Ammon's horn (tissue), 1 donor: ENCODE results near the gene SHROOM3.

ENCODE experiments used
- DNase-seq: peaks from one replicate; pipeline ENCODE4 v3.0.0-alpha.2; 2016; ENCODE audit warnings: low spot score

Gene SHROOM3

DNA sequence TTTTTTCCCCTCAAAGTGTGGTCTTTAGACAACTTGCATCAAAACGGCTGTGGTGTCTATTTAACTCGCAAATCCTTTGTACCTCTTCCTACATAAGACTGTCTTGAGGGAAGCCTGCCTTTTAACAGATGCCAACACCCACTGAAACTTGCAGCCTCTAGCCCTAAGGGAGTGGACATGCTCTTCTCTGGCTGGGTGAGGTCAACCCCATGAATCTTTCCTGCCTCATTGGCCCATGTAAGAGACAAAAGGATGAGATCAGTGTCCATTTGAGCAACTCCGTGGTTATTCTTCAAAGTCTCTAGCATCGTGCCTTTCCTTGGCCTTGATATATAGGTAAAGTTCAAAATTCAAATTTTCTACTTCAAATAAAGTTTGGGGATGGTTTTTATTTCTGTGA is 134.7 kb downstream of the SHROOM3 start:
- no peak for DNase-seq

DNA sequence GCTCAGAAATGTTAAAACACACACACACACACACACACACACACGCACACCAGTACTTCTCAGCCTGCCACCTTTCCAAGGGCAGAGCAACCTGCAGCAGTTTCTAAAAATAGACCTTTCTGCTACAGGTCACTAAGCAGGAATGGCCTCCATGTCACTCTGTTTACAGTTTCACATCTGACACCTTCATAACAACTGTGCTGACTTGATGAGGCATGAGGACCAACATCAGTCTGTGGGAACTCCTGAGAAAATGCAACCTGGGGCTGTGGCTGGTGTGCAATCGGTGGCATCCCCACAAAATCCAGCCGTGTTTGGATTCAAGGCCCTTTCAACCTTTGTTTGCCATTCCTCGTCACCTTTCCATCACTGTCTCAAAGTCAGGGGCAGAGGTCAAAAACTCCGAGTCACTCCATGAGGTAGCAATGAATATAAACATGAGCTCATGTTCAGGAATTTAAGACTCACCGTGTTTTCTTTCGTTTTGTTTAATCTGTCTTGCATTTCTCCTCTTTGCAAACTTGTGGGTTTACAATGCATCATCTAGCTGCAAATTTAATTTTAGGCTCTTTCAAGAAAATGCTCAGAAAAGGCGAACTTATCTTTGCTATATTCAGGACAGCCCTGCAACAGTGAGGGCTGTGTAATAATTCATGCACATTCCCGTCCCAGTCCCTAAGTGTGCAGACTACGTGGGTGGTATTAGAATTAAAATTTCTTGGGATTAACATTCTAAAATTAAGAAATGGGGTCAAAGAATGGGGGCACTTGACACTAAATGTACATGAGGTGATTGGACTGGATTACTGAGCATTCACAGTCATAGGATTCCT is 135.3 kb downstream of the SHROOM3 start:
- no peak for DNase-seq

DNA sequence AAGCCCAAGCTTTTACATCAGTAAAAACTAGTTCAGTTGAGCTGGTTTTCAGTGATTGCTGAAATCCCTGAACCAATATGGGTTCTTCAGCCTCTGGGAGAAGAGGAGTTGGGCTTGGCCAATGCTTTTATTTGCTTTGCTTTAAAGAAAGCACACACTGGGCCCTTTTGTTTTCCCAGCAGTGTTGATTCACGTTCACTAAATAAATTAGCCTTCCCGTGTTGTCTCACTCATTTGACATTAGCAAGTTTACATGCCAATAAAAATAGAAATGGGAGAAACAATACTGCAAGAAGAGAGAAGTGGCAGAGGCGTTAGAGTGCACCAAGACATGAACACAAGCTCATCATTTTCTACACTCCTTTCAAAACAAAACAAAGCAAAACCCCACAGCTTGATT is 136.2 kb downstream of the SHROOM3 start:
- no peak for DNase-seq

DNA sequence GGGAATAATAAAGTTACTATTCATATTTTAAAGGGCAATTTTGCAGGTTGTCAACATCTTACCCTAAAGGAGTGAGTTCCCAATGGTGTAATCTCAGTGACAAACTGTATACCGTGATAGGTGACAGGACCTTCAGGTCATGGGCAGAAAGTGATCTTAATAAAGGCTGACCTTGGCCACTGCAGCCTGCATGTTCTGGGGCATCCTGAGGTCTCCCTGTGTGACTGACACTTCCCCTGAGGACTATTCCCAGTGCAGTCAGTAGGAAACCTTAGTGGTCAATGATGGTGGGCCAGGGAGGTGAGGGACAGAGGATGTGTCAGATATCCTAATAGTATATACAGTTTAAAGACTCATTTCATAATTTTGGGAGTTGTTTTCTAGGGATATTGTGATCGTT is 137.2 kb downstream of the SHROOM3 start:
- no peak for DNase-seq

DNA sequence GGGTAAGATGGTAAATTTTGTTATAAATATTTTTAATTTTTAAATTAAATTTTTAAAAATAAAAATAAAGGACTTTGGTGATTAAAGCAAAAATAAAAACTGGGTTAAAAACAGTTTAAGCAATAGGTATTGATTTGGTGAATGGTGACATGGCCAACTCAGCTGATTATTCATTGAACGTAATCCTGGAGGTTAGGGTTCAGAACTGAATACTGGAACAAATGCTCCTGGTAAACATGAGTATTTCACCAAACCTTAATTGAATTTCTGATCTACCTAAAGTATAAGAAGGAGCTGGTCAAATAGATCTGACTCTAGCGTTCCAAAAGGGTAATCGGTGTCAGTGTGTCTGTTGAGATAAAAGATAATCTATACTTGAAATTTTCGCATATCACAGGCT is 141.8 kb downstream of the SHROOM3 start:
- no peak for DNase-seq

DNA sequence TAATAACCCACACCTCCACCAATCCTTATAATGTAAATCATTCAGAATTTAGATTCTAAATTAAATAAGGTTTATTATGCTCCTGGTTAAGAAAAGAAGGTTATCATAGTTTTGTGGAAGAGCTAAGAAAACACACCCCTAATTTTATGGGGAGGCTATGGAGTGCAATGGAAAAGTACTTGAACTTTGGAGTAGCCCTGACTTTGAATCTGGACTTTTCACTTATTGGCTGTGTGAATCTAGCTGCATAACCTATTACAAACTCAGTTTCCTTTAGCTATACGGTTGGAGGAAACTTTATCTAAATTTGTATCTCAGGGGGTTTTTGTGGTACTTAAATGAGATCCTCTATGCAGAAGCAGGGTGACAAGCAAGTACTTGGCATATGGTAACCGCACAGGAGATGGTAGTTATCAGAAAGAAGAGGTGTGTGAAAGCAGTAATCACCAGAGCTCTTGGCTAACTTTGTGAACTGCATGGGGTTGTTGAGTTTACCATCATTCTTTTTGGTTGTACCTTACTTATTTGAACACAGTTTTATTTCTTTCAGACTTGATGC is 143.1 kb downstream of the SHROOM3 start:
- no peak for DNase-seq

DNA sequence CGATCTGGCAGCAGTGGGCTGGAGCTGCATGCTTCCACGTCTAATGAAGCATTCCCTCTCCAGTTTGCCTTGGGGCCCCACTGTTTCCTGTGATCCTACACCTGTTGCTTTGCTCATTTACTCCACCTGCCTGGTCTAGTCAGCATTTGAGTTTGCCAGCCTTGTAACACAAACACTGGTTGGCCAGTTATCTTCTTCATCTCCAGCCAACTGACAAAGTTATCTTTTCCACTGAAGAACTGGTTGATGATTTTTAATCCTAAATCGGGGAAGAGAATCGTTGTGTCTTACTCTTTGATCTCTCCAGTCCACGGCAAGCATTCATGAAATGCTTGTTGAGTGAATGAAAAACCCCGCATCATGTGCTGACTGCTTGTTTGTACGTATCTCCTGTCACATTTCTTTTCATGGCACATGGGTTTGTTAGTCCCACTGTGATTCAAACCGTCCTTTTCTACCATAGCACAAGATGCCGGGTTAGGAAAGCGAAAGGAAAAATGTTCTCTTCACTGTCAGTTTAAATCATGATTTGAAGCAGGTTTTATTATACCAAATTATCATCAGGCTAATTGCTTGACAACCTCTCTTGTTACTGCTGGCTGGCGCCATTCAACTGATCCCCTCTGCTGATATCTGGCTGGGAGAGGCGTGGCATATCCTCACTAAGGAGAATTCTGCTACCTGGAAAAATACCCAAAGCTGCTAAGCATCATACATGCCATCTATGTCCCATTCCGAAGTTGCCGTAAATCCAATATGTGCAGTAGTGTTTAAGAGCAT is 144.8 kb downstream of the SHROOM3 start:
- DNase-seq = no peak

DNA sequence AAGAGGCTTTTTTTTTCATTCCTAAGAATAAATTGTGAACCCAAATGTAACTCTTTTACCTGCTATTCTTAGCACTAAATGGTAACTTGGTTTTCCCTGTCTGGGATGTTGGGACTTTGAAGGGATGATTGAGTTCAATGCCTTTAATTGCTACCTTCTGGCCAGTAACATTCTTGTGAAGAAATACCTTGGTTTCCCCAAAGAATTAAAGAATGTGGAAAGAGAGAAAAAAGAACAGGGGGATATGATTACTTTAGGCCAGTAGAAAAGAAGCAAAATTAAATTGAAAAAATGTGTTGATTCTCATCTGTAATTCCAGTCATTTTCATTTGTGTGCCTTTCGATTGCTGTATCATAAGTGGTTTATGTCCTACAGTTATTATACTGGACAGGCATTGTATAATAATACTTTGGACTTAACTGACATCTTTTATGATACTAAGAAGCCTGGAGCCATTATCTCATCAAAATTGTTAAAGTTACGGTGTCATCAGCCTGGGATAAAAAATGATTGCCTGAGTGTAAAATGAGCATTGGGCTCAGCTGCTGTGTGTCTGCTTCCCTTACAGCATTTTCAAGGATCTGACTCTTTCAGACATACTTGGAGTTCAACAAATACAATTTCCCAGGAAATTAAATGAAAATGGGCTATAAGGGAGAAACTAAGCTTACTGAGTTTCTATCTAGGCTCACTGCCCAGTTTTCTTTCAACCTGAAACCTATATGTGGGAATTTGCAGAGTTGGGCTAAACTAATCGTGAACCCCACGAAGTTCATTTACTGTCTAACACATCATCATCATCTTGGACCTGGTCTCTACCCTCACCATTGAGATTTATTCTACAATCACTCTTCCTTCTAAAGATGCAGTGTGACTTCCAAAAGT is 146.3 kb downstream of the SHROOM3 start:
- no peak for DNase-seq

DNA sequence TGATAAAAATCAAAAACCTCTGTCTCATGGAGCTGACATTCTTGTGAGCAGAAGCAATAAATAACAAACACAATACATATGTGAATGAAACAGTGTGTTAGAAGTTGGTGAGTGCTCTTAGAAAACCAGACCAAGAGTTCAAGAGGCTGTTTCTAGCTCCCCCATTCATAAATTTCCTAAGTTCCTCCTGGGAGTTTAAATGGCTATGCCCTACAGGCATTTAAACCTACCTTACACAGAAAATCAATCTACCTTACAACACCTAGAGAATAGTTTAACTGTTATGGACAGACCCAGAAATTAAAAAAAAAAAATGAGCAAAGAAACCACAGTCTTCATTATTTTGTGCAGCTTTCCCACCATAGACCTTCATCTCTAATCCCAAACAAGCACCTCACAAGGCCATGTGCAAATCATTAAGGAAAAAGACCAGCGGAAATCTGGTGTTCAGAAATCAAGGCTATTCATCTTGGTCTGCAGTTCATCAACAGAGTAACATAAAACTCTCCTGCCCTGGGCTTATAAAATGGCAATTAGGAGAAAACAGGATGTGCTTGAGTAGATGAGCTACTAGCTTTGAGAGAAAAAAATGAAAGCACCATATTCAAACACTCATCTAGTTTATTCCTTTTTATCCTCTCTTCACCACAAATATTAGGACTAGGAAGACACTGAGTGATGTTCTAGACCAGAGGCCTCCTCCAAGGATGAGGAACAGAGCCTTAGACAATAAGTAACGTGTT is 147.2 kb downstream of the SHROOM3 start:
- no peak for DNase-seq

DNA sequence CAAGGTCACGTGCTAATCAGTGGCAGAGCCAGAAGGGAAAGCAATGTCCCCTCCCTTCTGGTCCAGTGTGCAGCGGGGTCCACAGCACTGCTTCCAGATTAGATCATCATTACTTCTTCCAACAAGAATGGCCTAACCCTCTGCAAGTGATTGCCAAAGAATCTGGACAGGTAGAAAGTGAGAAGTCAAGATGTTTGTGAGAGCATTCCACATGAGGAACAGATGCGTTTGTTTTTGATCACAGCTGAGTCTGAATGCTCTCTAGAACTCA is 147.7 kb downstream of the SHROOM3 start:
- DNase-seq = no peak

DNA sequence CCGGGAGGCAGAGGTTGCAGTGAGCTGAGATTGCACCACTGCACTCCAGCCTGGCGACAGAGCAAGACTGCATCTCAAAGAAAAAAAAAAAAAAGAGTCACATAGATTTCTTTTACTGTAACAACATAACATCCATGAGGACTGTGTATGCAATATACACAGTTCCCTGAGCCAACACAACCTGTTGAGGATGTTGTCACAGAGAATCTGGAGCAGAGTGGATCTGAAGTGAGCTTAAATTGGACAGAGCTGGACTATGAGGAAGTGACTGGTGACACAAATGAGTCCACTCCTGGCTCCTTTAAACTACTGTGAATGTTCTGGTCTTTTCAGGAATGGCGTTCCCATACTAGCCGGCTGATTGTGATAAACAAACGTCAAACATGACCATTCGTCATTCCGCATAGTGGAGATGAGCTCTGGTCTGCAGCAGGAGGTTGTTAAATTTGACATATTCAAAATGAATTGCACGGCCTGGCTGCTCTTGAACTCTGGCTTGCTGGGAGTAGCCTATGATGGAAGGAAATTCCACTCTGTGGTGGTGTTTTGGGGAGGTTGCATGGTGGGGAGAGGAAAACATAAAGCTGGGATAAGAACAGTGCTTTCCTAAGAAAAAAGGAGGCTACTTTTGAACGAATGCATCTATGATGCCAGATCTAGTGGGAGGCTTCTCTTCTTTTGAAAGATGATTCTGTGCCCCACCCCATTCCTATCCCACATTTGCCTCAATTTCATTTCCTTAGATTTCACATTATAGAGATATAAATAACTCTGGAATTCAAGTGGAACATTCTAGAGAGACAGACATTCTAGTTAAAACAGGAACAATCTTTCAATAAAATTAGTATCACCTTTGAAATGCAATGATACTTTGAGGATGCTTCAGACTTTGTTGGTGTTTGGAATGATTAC is 149.5 kb downstream of the SHROOM3 start:
- DNase-seq = no peak

DNA sequence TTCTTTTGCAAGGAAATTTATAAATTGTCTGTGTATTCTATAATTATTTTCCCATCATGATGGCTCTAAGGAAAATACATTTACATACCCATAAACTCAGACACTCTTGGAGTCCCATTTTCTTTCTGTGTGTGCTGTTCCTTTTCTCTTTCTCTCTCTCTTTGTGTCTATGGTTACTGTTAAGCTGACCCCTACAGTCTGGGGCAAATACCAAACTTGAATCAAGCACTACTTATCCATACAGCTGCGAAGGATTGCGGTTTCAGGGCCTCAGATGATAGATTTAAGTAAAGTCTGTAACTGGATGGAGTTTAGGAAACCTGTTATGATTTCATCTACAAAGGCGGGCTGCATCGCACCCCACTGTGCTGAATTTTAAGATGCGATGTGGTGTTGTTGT is 150.2 kb downstream of the SHROOM3 start:
- DNase-seq = no peak

DNA sequence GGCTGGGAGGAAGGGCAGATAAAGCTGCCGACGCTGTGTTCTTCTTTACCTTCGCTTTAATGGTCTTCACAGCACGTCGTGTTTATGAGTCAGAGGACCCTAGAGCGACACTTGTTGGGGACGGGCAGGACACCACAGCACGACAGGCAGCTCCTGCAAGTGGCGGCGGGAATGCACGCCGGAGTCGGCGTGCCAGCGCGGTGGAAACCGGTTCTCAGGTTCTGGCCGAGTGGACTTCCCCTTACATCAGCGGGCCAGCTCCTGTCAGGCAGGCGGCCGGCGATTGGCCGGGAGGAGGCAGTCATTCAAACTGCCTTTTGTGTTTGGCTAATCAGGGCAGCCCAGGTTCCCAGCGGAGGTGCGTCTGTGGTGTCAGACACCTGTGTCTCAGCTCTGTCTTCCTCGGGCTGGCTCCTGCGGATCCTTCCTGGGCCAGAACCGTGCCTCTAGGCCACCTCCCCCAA is 150.9 kb downstream of the SHROOM3 start:
- peak; percentile 36 for DNase-seq

DNA sequence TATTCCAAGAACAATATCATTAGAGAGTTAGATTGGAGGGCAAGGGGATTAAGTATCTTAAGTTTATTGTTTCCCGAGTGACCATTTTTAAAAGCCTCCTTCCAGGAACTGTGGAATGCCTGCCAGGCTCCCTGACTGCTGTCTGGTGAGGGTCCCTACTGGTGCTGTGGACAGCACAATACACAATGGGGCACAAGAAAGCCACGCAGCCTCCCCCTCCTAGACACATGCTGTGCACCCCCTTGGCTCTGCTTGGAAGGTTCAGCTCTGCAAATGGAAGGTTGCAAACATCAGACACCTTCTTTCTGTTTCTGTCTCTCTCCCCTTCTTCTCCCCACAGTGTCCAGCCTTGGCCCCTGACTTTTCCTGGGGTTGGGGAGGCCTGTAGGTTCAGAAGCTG is 153.2 kb downstream of the SHROOM3 start:
- no peak for DNase-seq

DNA sequence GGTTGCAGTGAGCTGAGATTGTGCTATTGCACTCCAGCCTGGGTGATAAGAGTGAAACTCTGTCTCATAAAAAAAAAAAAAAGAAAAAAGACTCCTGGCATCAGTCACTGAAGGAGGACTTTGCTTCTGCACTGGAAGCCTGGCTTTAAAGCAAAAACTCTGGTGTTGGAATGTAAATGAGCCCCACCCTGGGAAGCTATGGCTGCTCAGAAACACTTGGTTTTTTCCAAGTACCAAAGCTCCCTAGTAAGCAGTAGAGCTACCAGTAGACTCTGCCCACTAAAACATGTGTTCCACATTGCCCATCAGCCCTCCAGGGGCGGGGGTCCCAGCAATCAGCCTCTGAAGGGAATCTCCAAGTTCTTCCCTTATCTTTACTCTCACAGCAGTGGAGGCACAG is 154.4 kb downstream of the SHROOM3 start:
- no peak for DNase-seq

DNA sequence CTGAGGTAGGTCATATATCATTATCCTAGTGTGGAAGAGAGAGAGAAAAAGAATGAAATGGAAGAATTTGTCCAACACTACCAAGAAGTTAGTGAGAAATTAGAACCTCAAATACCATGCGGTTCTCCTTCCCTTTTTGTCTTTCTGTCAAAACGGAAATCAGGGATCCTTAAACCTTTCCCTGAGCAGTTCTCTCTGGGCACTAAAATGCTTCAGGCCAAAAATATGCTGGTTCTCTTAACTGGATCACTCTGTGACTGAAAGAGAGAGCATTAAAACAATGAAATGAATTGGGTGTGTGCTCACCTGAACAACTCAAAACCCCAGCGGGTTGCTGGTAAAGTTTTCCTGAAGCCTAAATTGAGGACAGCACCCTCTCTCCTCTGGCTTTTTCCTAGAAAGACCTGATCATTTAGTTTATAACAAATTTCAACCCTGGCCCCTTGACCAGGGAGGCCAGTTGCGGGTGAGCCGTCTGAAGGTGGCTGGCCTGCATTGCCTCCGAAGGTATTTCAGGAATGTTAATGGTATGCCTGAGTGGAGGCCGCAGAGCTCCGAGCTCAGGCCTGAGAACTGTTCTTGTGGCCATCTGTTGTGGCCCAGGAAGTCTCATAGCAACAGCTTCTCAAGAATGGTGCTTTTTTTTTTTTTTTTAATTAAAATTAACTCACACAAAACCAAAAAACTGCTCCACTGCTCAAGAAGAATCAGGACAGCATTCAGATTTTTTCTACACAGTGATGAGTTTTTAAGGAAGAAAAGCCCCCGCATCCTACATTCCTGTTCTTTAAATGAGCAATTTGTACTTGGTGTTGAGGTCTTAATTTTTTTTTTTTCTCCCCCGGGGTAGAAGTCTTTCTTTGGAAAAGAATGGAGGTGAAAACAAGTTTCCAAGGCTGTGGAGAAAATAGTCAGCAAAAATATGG is 155.1 kb downstream of the SHROOM3 start:
- no peak for DNase-seq

DNA sequence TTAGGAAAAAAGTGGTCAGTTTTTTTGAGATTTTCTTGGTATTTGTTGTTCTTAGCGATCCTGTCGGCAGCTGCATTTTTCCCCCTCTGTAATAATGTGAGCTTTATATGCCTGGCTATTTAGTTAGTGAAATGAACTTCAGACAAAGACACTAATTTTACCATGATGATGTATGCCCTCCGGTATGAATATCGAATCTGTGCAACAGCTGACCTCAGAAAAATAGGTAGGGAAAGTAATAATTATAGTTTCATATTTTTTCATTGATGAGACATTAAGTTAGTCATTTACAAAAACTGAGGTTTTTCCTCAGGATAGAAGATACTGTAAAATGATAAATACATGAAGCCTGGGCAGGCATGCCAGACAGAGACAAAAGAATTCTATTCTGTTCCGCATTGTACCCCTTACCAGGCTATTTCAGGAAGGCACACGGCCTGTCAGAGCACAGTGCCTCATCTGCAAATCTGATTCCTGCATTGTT is 155.8 kb downstream of the SHROOM3 start:
- DNase-seq = no peak

DNA sequence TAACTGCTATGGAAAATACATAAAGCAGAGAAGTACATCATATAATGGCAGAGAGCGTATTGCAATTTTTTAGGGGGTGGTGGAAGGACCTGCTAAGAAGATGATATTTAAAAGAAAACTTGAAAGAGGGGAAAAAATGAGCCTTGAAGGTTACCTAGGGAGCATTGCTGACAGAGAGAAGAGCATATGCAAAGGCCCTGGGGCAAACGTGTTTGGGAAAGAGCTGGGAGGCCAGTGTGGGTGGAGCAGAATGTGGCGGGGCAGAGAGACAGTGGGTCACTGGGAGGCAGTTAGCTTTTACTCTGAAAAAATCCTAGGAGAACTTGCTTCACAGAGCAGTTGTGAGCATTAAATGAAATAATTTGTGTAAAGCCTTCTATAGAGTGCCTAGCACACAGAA is 157.0 kb downstream of the SHROOM3 start:
- DNase-seq = no peak

DNA sequence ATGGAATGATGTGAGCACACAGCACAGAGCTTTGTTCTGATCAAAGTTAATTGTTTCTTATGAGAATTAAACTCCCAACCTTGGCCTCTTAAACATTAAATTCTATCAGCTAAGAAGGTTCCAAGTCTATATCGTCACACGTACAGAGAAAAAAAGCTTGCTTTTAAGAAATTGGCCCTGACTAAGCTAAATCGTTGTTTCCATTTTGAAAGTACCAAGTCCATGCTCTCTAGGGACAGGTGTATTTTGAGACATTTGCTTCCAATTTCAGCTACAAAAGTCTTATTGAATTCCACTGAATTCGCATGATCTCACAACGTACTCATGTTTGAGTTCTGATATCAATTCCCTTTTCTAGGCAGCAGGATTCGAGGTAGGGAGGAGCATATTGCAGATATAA is 157.4 kb downstream of the SHROOM3 start:
- DNase-seq = no peak
